GM21529 (cell line): ENCODE data around the gene TBX2.

Experiments
- ATAC-seq: cut with Tn5 transposase; IDR thresholded peaks from one replicate; pipeline ENCODE4 v1.9.1; 2021; ENCODE audit not compliant: unreplicated experiment

The TBX2 gene

GRCh38 chr17:61400717-61401388 lies 1.2 kb downstream of the TBX2 start:
- ATAC-seq = no peak

DNA sequence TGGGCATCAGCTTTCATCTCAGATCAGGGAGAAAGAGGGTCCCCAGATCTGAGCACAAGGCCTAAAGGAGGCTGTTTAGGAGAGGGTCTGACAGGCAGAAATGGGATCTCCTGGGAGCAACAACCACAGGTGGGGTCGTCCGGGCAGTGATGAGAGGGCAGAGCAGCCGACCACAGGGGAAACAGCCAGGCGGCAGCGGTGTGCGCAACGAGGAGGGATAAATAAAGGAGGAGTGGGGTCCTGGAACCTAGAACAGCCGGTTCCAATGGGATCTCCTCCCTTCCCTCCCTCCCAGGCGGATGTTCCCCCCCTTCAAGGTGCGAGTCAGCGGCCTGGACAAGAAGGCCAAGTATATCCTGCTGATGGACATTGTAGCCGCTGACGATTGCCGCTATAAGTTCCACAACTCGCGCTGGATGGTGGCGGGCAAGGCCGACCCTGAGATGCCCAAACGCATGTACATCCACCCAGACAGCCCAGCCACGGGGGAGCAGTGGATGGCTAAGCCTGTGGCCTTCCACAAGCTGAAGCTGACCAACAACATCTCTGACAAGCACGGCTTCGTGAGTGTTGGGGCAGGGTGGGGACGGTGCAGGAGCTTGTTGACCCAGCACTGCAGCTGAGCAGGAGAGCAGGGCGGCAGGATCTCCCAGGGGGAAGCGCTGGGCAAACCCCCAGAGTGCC lies 1.9 kb downstream of the TBX2 start:
- ATAC-seq = no peak

GRCh38 chr17:61402073-61402541 lies 2.5 kb downstream of the TBX2 start:
- ATAC-seq = no peak

DNA sequence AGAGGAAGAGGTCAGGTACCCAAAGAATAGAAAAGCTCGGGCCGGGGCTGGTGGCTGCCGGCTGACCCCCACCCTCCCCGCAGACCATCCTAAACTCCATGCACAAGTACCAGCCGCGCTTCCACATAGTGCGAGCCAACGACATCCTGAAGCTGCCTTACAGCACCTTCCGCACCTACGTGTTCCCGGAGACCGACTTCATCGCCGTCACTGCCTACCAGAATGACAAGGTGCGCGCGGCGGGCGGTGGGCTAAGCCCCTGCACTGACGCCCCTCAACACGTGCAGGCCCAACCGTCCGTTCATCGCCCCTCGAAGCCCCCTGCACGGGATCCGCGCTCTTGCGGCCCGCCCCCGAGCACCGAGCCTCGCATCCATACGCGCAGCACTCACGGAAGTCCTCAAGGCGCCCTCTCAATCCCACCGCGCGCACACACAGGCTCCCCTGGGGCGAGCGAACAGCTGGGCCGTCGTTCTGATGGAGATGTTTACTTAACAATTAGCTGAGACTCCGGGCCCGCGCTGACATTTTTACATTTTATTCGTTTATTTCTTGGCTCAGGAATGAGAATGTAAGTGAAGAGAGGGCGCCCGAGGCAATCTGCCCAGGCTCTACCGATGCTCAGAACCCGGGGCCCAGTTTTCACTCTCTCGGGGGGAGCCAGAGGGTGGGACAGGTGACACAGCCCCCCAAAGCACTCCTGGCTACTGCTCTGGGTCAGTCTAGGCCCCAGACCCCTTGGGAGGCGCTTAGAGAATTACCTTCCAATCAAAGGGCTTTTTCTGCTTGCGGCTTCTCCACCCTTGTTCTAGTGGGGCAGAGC lies 3.5 kb downstream of the TBX2 start:
- no peak for ATAC-seq

DNA sequence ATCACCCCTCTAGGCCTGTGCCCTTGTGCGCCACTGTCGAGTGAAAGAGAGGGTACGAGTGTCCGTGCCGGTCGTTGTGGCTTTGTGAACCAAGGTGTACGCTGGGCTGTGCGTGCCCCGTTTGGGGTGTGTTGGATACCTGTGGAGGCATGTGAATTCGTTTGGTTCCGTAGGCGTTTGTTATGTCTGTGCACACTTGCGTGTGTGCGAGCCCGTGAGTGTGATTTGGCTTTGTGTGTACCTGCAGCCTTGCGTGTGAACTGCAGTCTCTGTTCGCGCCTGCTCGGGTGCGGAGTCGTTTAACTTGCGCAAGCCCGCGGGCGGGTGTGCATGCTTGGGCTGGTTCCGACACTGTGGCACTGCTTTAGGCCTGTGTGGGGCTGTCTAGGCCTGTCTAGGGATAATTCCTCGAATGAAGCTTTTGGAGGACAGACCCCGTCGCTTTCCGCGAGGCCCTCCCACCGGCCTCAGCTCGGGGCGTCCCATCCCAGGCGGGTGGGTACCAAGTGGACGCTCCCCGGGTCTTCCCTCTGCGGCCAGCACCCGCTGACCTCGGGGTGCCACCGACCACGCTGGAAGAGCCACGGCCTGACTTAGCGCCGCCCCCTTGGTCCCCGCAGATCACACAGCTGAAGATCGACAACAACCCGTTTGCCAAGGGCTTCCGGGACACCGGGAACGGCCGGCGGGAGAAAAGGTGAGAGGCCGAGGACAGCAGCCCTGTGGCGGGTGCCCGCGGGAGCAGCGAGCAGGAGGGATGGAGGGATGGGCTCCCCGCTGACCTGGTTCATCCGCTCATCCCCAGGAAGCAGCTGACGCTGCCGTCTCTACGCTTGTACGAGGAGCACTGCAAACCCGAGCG lies 4.4 kb downstream of the TBX2 start:
- no peak for ATAC-seq

DNA sequence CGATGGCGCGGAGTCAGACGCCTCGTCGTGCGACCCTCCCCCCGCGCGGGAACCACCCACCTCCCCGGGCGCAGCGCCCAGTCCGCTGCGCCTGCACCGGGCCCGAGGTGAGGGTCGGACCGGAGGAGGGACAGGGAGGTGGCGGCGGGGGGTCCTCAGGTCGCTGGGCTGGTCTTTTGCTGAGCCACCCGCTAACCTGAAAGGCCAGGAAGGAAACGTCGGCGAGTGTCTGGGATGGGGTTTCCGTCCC lies 4.9 kb downstream of the TBX2 start:
- ATAC-seq = no peak

DNA sequence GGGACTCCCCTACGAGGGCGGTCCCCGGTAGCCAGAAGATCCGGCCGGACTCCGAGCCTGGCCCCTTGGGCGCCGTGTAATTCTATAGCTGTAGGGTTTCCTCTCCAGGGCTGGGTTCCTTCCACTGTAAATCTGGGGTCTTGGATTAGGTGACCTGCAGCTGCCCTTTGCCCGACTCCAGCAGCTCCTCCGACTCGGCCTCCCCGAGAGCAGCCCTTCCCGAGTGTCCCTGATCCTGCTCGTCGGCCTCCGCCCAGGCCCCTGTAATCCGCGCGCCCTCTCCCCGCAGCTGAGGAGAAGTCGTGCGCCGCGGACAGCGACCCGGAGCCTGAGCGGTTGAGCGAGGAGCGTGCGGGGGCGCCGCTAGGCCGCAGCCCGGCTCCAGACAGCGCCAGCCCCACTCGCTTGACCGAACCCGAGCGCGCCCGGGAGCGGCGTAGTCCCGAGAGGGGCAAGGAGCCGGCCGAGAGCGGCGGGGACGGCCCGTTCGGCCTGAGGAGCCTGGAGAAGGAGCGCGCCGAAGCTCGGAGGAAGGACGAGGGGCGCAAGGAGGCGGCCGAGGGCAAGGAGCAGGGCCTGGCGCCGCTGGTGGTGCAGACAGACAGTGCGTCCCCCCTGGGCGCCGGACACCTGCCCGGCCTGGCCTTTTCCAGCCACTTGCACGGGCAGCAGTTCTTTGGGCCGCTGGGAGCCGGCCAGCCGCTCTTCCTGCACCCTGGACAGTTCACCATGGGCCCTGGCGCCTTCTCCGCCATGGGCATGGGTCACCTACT lies 5.5 kb downstream of the TBX2 start:
- ATAC-seq = no peak

- ATAC-seq = no peak
These were observed 6.3 kb downstream of the TBX2 start for GRCh38 chr17:61405686-61406536.

DNA sequence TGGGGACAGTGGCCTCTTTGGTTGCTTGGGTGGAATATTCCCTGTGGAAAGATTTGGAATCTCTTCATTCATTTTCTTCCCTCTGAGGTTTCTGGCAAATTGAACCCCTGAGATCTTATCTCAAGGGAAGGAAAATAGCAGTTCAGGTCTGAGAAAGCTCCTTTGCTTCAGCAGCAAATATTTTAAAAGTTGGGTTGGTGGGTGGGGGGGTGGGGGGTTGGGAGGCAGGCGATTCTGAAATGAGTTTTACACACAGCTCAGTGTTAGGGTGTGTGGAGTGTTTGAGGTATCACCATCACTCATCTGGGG lies 6.8 kb downstream of the TBX2 start:
- ATAC-seq = no peak

- ATAC-seq = no peak
These were observed 7.6 kb downstream of the TBX2 start for GRCh38 chr17:61406971-61407911.

- no peak for ATAC-seq
These were observed 8.8 kb downstream of the TBX2 start for GRCh38 chr17:61408151-61409041.

- no peak for ATAC-seq
These were observed 9.9 kb downstream of the TBX2 start for GRCh38 chr17:61409301-61410112.

DNA sequence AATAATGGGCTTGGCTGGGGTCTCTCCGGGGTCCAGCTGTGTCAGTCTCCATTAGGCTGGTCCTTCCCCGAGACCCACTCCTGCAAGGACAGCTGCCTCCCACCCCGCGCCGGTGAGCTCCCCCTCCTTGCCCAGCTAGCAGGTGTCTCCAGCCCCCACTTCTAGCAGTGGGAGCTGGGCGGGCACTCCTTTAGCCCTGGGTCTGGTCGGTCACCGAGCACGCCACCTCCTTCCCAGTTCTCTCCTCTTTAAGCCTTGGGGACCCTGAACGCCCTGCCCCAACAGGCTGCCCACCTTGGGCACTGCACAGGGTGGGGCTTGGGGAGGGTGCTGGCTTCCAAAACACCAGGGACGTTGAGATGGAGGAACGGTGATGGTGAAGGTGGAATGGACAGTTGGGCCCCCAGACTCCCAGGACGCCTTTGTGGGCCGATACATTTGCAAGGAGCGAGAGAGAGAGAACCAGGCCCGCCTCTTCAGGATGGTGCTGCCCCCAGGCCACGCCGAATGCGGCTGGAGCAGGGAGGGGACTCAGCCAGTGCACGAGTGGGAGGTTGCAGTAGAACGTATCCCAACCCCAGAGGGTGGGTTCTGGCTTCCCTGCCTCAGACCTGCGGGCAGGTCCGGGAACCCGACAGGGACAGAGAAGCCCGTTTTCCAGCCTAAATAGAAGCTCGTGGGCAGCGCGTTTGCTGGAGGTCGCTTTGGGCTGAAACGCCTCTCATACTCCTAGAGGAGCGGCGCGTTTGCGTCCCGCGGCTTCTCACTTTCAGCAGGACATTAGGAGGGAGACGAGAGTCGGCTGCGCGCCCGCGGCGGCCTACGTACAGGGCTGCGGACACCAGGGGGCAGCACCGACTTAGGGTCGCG lies 10.7 kb downstream of the TBX2 start:
- ATAC-seq = no peak

DNA sequence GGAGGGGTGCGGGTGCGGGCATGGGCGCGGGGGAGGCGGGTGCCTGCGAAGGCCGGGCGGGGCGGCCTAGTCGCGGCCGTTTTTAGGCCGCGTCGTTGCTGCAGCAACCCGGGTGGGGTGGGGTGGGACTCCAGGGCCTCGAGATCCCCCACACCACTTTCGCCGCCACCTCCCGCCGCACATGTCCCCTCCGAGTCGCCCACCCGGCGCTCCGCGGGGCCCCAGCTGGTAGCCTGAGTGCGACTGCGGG lies 11.3 kb downstream of the TBX2 start:
- no peak for ATAC-seq

- no peak for ATAC-seq
These were observed 11.9 kb downstream of the TBX2 start for GRCh38 chr17:61411261-61412142.
